Measurements from ENCODE around the gene H6PD.

The H6PD gene

GRCh38 chr1:9278116-9278515 lies 43.5 kb downstream of the H6PD start:
- intact Hi-C loops (cut with micrococcal nuclease) = no loop called here
- Mint-ChIP-seq H3K36me3 (ENCODE audit: low read depth) (no peaks in the 10 kb centered on the region), H3K27ac (no peak overlapping the region), H3K4me3 (no peak overlapping the region), H3K4me1 (ENCODE audit: low read depth) (peaks cover 76% of the 10 kb centered on the region), H3K9me3 (no peaks in the 10 kb centered on the region), H3K27me3 (peaks cover 18% of the 10 kb centered on the region)

- intact Hi-C loops (cut with micrococcal nuclease) = no loop called here
- H3K4me1 Mint-ChIP-seq (ENCODE audit: low read depth) = peaks cover 77% of the 10 kb centered on the region
- H3K9me3 Mint-ChIP-seq = no peaks in the 10 kb centered on the region
These were observed 44.1 kb downstream of the H6PD start for GRCh38 chr1:9278585-9279153.

GRCh38 chr1:9279172-9279840 lies 44.7 kb downstream of the H6PD start:
- Mint-ChIP-seq H3K27ac (peak overlapping the region; percentile 61), H3K36me3 (ENCODE audit: low read depth) (no peaks in the 10 kb centered on the region), H3K4me1 (ENCODE audit: low read depth) (peaks cover 84% of the 10 kb centered on the region), H3K4me3 (no peak overlapping the region), H3K9me3 (no peaks in the 10 kb centered on the region), H3K27me3 (peaks cover 18% of the 10 kb centered on the region)
- intact Hi-C loops (cut with micrococcal nuclease) = no loop called here

More at GRCh38 chr1:9278585-9279153, 44.1 kb downstream of the H6PD start:
- Mint-ChIP-seq H3K27ac (peak overlapping the region; percentile 61), H3K36me3 (ENCODE audit: low read depth) (no peaks in the 10 kb centered on the region), H3K27me3 (peaks cover 18% of the 10 kb centered on the region), H3K4me3 (no peak overlapping the region)

GRCh38 chr1:9280015-9280860 lies 45.7 kb downstream of the H6PD start:
- H3K27me3 Mint-ChIP-seq = peaks cover 18% of the 10 kb centered on the region
- H3K27ac Mint-ChIP-seq = peak overlapping the region; percentile 61
- H3K4me1 Mint-ChIP-seq (ENCODE audit: low read depth) = peaks cover 81% of the 10 kb centered on the region
- H3K9me3 Mint-ChIP-seq = no peaks in the 10 kb centered on the region
- no peaks in the 10 kb centered on the region for H3K36me3 Mint-ChIP-seq (ENCODE audit: low read depth)
- peak overlapping the region; percentile 51 for H3K4me3 Mint-ChIP-seq
- intact Hi-C loops (cut with micrococcal nuclease) = no loop called here

- H3K4me1 Mint-ChIP-seq (ENCODE audit: low read depth) = peaks cover 75% of the 10 kb centered on the region
These were observed 46.7 kb downstream of the H6PD start for GRCh38 chr1:9281071-9281827.

GRCh38 chr1:9281908-9282695 lies 47.5 kb downstream of the H6PD start:
- Mint-ChIP-seq H3K36me3 (ENCODE audit: low read depth) (no peaks in the 10 kb centered on the region), H3K27ac (no peak overlapping the region), H3K4me1 (ENCODE audit: low read depth) (peaks cover 69% of the 10 kb centered on the region), H3K4me3 (no peak overlapping the region), H3K9me3 (no peaks in the 10 kb centered on the region), H3K27me3 (peaks cover 20% of the 10 kb centered on the region)
- intact Hi-C loops (cut with micrococcal nuclease) = no loop called here

More at GRCh38 chr1:9281071-9281827, 46.7 kb downstream of the H6PD start:
- intact Hi-C loops (cut with micrococcal nuclease) = no loop called here
- Mint-ChIP-seq H3K36me3 (ENCODE audit: low read depth) (no peaks in the 10 kb centered on the region), H3K9me3 (no peaks in the 10 kb centered on the region), H3K27ac (peak overlapping the region; percentile 11), H3K27me3 (peaks cover 19% of the 10 kb centered on the region), H3K4me3 (no peak overlapping the region)

GRCh38 chr1:9282696-9282955 lies 48.1 kb downstream of the H6PD start:
- Mint-ChIP-seq H3K9me3 (no peaks in the 10 kb centered on the region), H3K4me3 (no peak overlapping the region), H3K27ac (no peak overlapping the region), H3K36me3 (ENCODE audit: low read depth) (no peaks in the 10 kb centered on the region), H3K4me1 (ENCODE audit: low read depth) (peaks cover 69% of the 10 kb centered on the region), H3K27me3 (peaks cover 20% of the 10 kb centered on the region)
- intact Hi-C loops (cut with micrococcal nuclease) = no loop called here

- Mint-ChIP-seq H3K27me3 (peaks cover 20% of the 10 kb centered on the region), H3K27ac (no peak overlapping the region), H3K9me3 (peaks cover 9% of the 10 kb centered on the region), H3K4me3 (no peak overlapping the region), H3K36me3 (ENCODE audit: low read depth) (no peaks in the 10 kb centered on the region), H3K4me1 (ENCODE audit: low read depth) (peaks cover 61% of the 10 kb centered on the region)
- intact Hi-C loops (cut with micrococcal nuclease) = no loop called here
These were observed 49.5 kb downstream of the H6PD start for GRCh38 chr1:9284061-9284460.

GRCh38 chr1:9286556-9286955 lies 52.0 kb downstream of the H6PD start:
- Mint-ChIP-seq H3K27me3 (peaks cover 10% of the 10 kb centered on the region), H3K36me3 (ENCODE audit: low read depth) (no peaks in the 10 kb centered on the region), H3K4me3 (no peak overlapping the region), H3K9me3 (peaks cover 9% of the 10 kb centered on the region), H3K4me1 (ENCODE audit: low read depth) (peaks cover 47% of the 10 kb centered on the region), H3K27ac (no peak overlapping the region)
- intact Hi-C loops (cut with micrococcal nuclease) = no loop called here

- peaks cover 9% of the 10 kb centered on the region for H3K27me3 Mint-ChIP-seq
- peaks cover 21% of the 10 kb centered on the region for H3K4me1 Mint-ChIP-seq (ENCODE audit: low read depth)
- no peaks in the 10 kb centered on the region for H3K36me3 Mint-ChIP-seq (ENCODE audit: low read depth)
- peaks cover 9% of the 10 kb centered on the region for H3K9me3 Mint-ChIP-seq
- no peak overlapping the region for H3K4me3 Mint-ChIP-seq
- no peak overlapping the region for H3K27ac Mint-ChIP-seq
- intact Hi-C loops (cut with micrococcal nuclease) = loop anchor here (1.0 kb wide), 2 partner anchors 166 to 202 kb away; no protein-coding TSS in a partner anchor
These were observed 54.5 kb downstream of the H6PD start for GRCh38 chr1:9289090-9289534.

GRCh38 chr1:9289711-9290485 lies 55.3 kb downstream of the H6PD start:
- Mint-ChIP-seq H3K27ac (no peak overlapping the region), H3K4me3 (no peak overlapping the region)

GRCh38 chr1:9291914-9292360 lies 57.4 kb downstream of the H6PD start:
- H3K4me3 Mint-ChIP-seq = peak overlapping the region; percentile 64
- peaks cover 9% of the 10 kb centered on the region for H3K9me3 Mint-ChIP-seq
- peaks cover 16% of the 10 kb centered on the region for H3K4me1 Mint-ChIP-seq (ENCODE audit: low read depth)
- intact Hi-C loops (cut with micrococcal nuclease) = no loop called here
- no peaks in the 10 kb centered on the region for H3K36me3 Mint-ChIP-seq (ENCODE audit: low read depth)
- H3K27ac Mint-ChIP-seq = peak overlapping the region; percentile 28
- peaks cover 28% of the 10 kb centered on the region for H3K27me3 Mint-ChIP-seq

More at GRCh38 chr1:9289711-9290485, 55.3 kb downstream of the H6PD start:
- H3K27me3 Mint-ChIP-seq = peaks cover 11% of the 10 kb centered on the region
- H3K36me3 Mint-ChIP-seq (ENCODE audit: low read depth) = no peaks in the 10 kb centered on the region
- peaks cover 9% of the 10 kb centered on the region for H3K9me3 Mint-ChIP-seq
- intact Hi-C loops (cut with micrococcal nuclease) = loop anchor here (1.0 kb wide), 2 partner anchors 165 to 201 kb away; no protein-coding TSS in a partner anchor
- H3K4me1 Mint-ChIP-seq (ENCODE audit: low read depth) = peaks cover 19% of the 10 kb centered on the region

All from dendritic cell treated with granulocyte-macrophage colony-stimulating factor and Interleukin-4, amounts not matched to agents 40 ng/mL and 50 ng/mL, for 4 days (primary cell).